ENCODE results near the gene NXT1. TPM values are rescaled to one million over a fixed set of nuclear protein-coding genes. Genes with fewer than 3 reads are reported as not detected.

The NXT1 gene
- 32.1 TPM for polyA plus RNA-seq (2013, experiment 1 of 2)
- 32.9 TPM for polyA plus RNA-seq (2013, experiment 2 of 2)

DNA sequence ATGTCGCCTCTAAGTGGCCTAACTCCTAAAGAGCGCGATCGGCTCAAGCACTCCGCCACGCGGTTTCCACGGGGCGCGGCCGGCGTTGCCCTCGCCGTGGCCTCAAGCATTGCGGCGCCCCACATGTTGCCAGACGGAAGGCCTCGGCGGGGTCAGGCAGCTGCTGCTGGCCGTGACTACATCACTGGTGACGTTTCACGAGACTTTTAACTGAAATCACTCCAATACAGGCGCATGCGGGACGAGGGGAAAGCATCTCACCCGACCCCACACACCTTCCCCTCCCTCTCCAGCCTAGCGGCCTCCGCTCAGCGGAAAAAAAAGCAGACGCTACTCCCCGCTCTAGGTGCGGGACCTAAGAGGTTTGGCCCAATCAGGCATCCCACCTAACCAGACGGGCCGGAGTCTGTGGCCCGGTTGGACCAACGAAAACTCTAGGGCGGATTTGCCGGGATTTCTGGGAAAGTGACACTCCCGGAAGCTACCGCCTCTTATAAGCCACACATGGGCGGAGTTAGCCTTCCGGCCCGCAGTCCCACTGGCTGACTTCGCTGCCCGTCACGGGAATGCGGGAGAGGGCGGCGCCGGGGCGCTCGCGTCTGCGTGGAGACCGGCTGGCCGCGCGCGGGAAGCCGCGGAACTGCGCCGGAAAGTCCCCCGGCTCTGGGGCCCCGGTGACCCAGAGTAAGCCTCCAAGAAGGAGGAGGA lies at the start of gene NXT1:
TSS of gene NXT1 (plus strand) at position 596 of the 708 bp plus-strand sequence. CDS start 3,251 bp downstream, outside the sequence.
- H3K23ac ChIP-seq (ENCODE audit: low read depth, low read length, poor library complexity) = peak within 1 kb of the TSS; percentile 76
- peaks cover 14 to 27% of the 10 kb centered on the region in 2 donors for H3K36me3 ChIP-seq (replicated peaks in 1 of 2; ENCODE audit: control insufficient read depth in 2 of 2, insufficient read depth in 2 of 2, low read length in 2 of 2)
- peak within 1 kb of the TSS; percentile 94 for H3K27ac ChIP-seq (replicated peaks; ENCODE audit: low read length)
- H3K4me3 ChIP-seq (ENCODE audit: low read length in 2 of 2) = peak within 1 kb of the TSS; percentile 75 to 96
- no peak within 1 kb of the TSS for H4K8ac ChIP-seq (ENCODE audit: low read depth, low read length)
- peak within 1 kb of the TSS; percentile 42 for H2BK15ac ChIP-seq (ENCODE audit: low read length)
- peaks cover 7% of the 10 kb centered on the region for H3K79me1 ChIP-seq (ENCODE audit: low read depth, low read length)
- H3K4me1 ChIP-seq (ENCODE audit: control insufficient read depth in 2 of 2, insufficient read depth in 1 of 2, low read depth in 1 of 2, low read length in 2 of 2) = peaks cover 5% of the 10 kb centered on the region in 2 donors
- peak within 1 kb of the TSS; percentile 79 for H3K4ac ChIP-seq (ENCODE audit: low read length)
- H3K9me3 ChIP-seq (replicated peaks in 1 of 2; ENCODE audit: control insufficient read depth in 2 of 2, insufficient read depth in 1 of 2, low read depth in 1 of 2, low read length in 2 of 2) = no peaks in the 10 kb centered on the region
- peak within 1 kb of the TSS; percentile 89 for H2BK5ac ChIP-seq (ENCODE audit: low read length)
- WGBS, 2 donors (ENCODE audit: extremely low coverage in 2 of 2, insufficient read length in 2 of 2, insufficient replicate concordance in 1 of 2) = no CpG with 5 or more reads among the region's 65 CpGs
- H2BK12ac ChIP-seq (ENCODE audit: low read length) = peak within 1 kb of the TSS; percentile 35
- H3K27me3 ChIP-seq (ENCODE audit: control insufficient read depth in 3 of 3, insufficient read depth in 3 of 3, low read depth in 1 of 3, low read length in 3 of 3) = no peaks in the 10 kb centered on the region
- peak within 1 kb of the TSS; percentile 97 for H3K9ac ChIP-seq (ENCODE audit: low read depth, low read length, poor library complexity)
- H2BK120ac ChIP-seq (ENCODE audit: low read depth, low read length) = peak within 1 kb of the TSS; percentile 75
- H3K14ac ChIP-seq (ENCODE audit: low read length) = peak within 1 kb of the TSS; percentile 60
- H2AK5ac ChIP-seq (ENCODE audit: low read depth, low read length) = peak within 1 kb of the TSS; percentile 43
- peak within 1 kb of the TSS; percentile 98 for H3K18ac ChIP-seq (ENCODE audit: low read length)
- peak; percentile 96 for DNase-seq (ENCODE audit: low spot score)
- peak within 1 kb of the TSS; percentile 96 for H2AFZ ChIP-seq (ENCODE audit: low read length)
- peak within 1 kb of the TSS; percentile 87 for H3K4me2 ChIP-seq (ENCODE audit: insufficient read depth, low read length, poor library complexity, severe bottlenecking)
- peak within 1 kb of the TSS; percentile 58 for H4K91ac ChIP-seq (ENCODE audit: low read depth, low read length, poor library complexity)

- H4K8ac ChIP-seq (ENCODE audit: low read depth, low read length) = no peak overlapping the region
- no peak overlapping the region for H3K4me3 ChIP-seq (ENCODE audit: low read length in 2 of 2)
- H2AFZ ChIP-seq (ENCODE audit: low read length) = no peak overlapping the region
- H3K27me3 ChIP-seq (ENCODE audit: control insufficient read depth in 3 of 3, insufficient read depth in 3 of 3, low read depth in 1 of 3, low read length in 3 of 3) = peaks cover 0 to 4% (median 0%) of the 10 kb centered on the region in 3 experiments
- no peak overlapping the region for H2AK5ac ChIP-seq (ENCODE audit: low read depth, low read length)
- H3K23ac ChIP-seq (ENCODE audit: low read depth, low read length, poor library complexity) = no peak overlapping the region
- H3K18ac ChIP-seq (ENCODE audit: low read length) = peak overlapping the region; percentile 11
- H3K36me3 ChIP-seq (replicated peaks in 1 of 2; ENCODE audit: control insufficient read depth in 2 of 2, insufficient read depth in 2 of 2, low read length in 2 of 2) = peaks cover 0 to 2% of the 10 kb centered on the region in 2 donors
- no CpG with 5 or more reads among the region's 12 CpGs for WGBS, 2 donors (ENCODE audit: extremely low coverage in 2 of 2, insufficient read length in 2 of 2, insufficient replicate concordance in 1 of 2)
- no peak overlapping the region for H2BK5ac ChIP-seq (ENCODE audit: low read length)
- no peaks in the 10 kb centered on the region for H3K9me3 ChIP-seq (replicated peaks in 1 of 2; ENCODE audit: control insufficient read depth in 2 of 2, insufficient read depth in 1 of 2, low read depth in 1 of 2, low read length in 2 of 2)
- no peak for DNase-seq (ENCODE audit: low spot score)
- H3K79me1 ChIP-seq (ENCODE audit: low read depth, low read length) = no peaks in the 10 kb centered on the region
- H3K4me1 ChIP-seq (ENCODE audit: control insufficient read depth in 2 of 2, insufficient read depth in 1 of 2, low read depth in 1 of 2, low read length in 2 of 2) = peaks cover 0 to 8% of the 10 kb centered on the region in 2 donors
- no peak overlapping the region for H3K4ac ChIP-seq (ENCODE audit: low read length)
- H2BK120ac ChIP-seq (ENCODE audit: low read depth, low read length) = no peak overlapping the region
- H4K91ac ChIP-seq (ENCODE audit: low read depth, low read length, poor library complexity) = no peak overlapping the region
- H2BK12ac ChIP-seq (ENCODE audit: low read length) = no peak overlapping the region
- no peak overlapping the region for H3K14ac ChIP-seq (ENCODE audit: low read length)
- H3K9ac ChIP-seq (ENCODE audit: low read depth, low read length, poor library complexity) = no peak overlapping the region
- no peak overlapping the region for H3K4me2 ChIP-seq (ENCODE audit: insufficient read depth, low read length, poor library complexity, severe bottlenecking)
- H2BK15ac ChIP-seq (ENCODE audit: low read length) = no peak overlapping the region
- no peak overlapping the region for H3K27ac ChIP-seq (replicated peaks; ENCODE audit: low read length)
Observed at GRCh38 chr20:23301436-23302050, 49.0 kb upstream of the NXT1 start.

DNA sequence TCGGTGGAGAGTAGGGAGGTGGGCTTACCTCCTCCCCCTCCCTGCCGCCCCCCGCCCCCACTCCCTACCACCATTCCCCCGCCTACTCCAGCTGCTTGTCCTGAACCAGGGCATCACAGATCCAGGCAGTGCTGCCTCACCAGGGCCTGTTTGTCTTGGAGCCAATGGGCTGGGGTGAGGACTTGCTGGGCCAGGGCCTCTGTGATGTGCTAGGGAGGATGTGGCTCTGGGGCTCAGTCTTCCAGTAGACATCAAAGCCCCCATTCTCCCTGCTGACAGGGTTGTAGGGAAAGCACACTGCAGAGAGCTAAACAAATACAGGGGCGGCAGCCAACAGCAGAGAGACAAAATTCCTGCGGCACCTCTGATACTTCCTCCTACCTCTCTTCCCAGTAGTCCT lies 48.2 kb upstream of the NXT1 start:
- WGBS, 2 donors (ENCODE audit: extremely low coverage in 2 of 2, insufficient read length in 2 of 2, insufficient replicate concordance in 1 of 2) = no CpG with 5 or more reads among the region's 6 CpGs
- no peak for DNase-seq (ENCODE audit: low spot score)
- no peaks in the 10 kb centered on the region for H3K27me3 ChIP-seq (ENCODE audit: control insufficient read depth in 3 of 3, insufficient read depth in 3 of 3, low read depth in 1 of 3, low read length in 3 of 3)
- H3K79me1 ChIP-seq (ENCODE audit: low read depth, low read length) = no peaks in the 10 kb centered on the region
- no peak overlapping the region for H2AFZ ChIP-seq (ENCODE audit: low read length)
- no peak overlapping the region for H2BK15ac ChIP-seq (ENCODE audit: low read length)
- peaks cover 0 to under 1% of the 10 kb centered on the region in 2 donors for H3K4me1 ChIP-seq (ENCODE audit: control insufficient read depth in 2 of 2, insufficient read depth in 1 of 2, low read depth in 1 of 2, low read length in 2 of 2)
- no peak overlapping the region for H2AK5ac ChIP-seq (ENCODE audit: low read depth, low read length)
- peaks cover 0 to 2% of the 10 kb centered on the region in 2 donors for H3K36me3 ChIP-seq (replicated peaks in 1 of 2; ENCODE audit: control insufficient read depth in 2 of 2, insufficient read depth in 2 of 2, low read length in 2 of 2)
- no peak overlapping the region for H3K4me2 ChIP-seq (ENCODE audit: insufficient read depth, low read length, poor library complexity, severe bottlenecking)
- H2BK12ac ChIP-seq (ENCODE audit: low read length) = no peak overlapping the region
- peak overlapping the region; percentile 88 for H3K18ac ChIP-seq (ENCODE audit: low read length)
- H3K27ac ChIP-seq (replicated peaks; ENCODE audit: low read length) = no peak overlapping the region
- H3K14ac ChIP-seq (ENCODE audit: low read length) = no peak overlapping the region
- H2BK120ac ChIP-seq (ENCODE audit: low read depth, low read length) = no peak overlapping the region
- no peak overlapping the region for H4K91ac ChIP-seq (ENCODE audit: low read depth, low read length, poor library complexity)
- H3K23ac ChIP-seq (ENCODE audit: low read depth, low read length, poor library complexity) = no peak overlapping the region
- no peak overlapping the region for H2BK5ac ChIP-seq (ENCODE audit: low read length)
- no peaks in the 10 kb centered on the region for H3K9me3 ChIP-seq (replicated peaks in 1 of 2; ENCODE audit: control insufficient read depth in 2 of 2, insufficient read depth in 1 of 2, low read depth in 1 of 2, low read length in 2 of 2)
- H3K4me3 ChIP-seq (ENCODE audit: low read length in 2 of 2) = no peak overlapping the region
- no peak overlapping the region for H3K4ac ChIP-seq (ENCODE audit: low read length)
- no peak overlapping the region for H3K9ac ChIP-seq (ENCODE audit: low read depth, low read length, poor library complexity)
- no peak overlapping the region for H4K8ac ChIP-seq (ENCODE audit: low read depth, low read length)

DNA sequence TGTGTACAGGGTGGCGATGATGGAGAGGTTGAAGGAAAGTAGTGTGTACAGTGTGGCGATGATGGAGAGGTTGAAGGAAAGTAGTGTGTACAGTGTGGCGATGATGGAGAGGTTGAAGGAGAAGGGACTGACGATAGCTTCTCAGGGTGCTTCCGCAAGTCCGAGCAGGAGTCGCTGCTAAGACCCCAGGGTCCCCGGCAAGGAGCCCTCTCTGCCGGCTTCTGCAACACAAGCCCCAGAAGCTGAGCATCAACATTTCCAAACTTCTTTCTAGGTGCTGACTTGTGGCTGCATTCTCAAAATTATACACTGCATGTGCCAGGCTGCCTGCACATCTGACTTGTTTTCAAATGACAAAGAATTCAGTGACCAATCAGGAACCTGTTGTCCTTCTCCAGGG lies 47.8 kb upstream of the NXT1 start:
- Histone ChIP-seq H3K4me2 (ENCODE audit: insufficient read depth, low read length, poor library complexity, severe bottlenecking) (no peak overlapping the region), H3K27me3 (ENCODE audit: control insufficient read depth in 3 of 3, insufficient read depth in 3 of 3, low read depth in 1 of 3, low read length in 3 of 3) (no peaks in the 10 kb centered on the region)
- 100% methylated on average over 1 to 2 of the region's 9 CpGs for WGBS, 2 donors (ENCODE audit: extremely low coverage in 2 of 2, insufficient read length in 2 of 2, insufficient replicate concordance in 1 of 2)

More for the DNA sequence above, 47.8 kb upstream of the NXT1 start:
- no peak overlapping the region for H2BK12ac ChIP-seq (ENCODE audit: low read length)
- no peaks in the 10 kb centered on the region for H3K9me3 ChIP-seq (replicated peaks in 1 of 2; ENCODE audit: control insufficient read depth in 2 of 2, insufficient read depth in 1 of 2, low read depth in 1 of 2, low read length in 2 of 2)
- no peak overlapping the region for H2BK5ac ChIP-seq (ENCODE audit: low read length)
- H4K8ac ChIP-seq (ENCODE audit: low read depth, low read length) = no peak overlapping the region
- no peak overlapping the region for H3K14ac ChIP-seq (ENCODE audit: low read length)
- H2BK120ac ChIP-seq (ENCODE audit: low read depth, low read length) = no peak overlapping the region
- H2BK15ac ChIP-seq (ENCODE audit: low read length) = no peak overlapping the region
- no peak overlapping the region for H4K91ac ChIP-seq (ENCODE audit: low read depth, low read length, poor library complexity)
- H2AK5ac ChIP-seq (ENCODE audit: low read depth, low read length) = no peak overlapping the region
- no peak overlapping the region for H3K23ac ChIP-seq (ENCODE audit: low read depth, low read length, poor library complexity)
- no peaks in the 10 kb centered on the region for H3K4me1 ChIP-seq (ENCODE audit: control insufficient read depth in 2 of 2, insufficient read depth in 1 of 2, low read depth in 1 of 2, low read length in 2 of 2)
- no peak overlapping the region for H3K4me3 ChIP-seq (ENCODE audit: low read length in 2 of 2)
- H3K9ac ChIP-seq (ENCODE audit: low read depth, low read length, poor library complexity) = no peak overlapping the region
- no peak overlapping the region for H3K18ac ChIP-seq (ENCODE audit: low read length)
- peaks cover 0 to 2% of the 10 kb centered on the region in 2 donors for H3K36me3 ChIP-seq (replicated peaks in 1 of 2; ENCODE audit: control insufficient read depth in 2 of 2, insufficient read depth in 2 of 2, low read length in 2 of 2)
- H3K27ac ChIP-seq (replicated peaks; ENCODE audit: low read length) = no peak overlapping the region
- DNase-seq (ENCODE audit: low spot score) = no peak
- no peak overlapping the region for H2AFZ ChIP-seq (ENCODE audit: low read length)
- H3K79me1 ChIP-seq (ENCODE audit: low read depth, low read length) = no peaks in the 10 kb centered on the region
- H3K4ac ChIP-seq (ENCODE audit: low read length) = no peak overlapping the region
